K562 (cell line): ENCODE results near the gene GIPR. TPM values are rescaled to one million over a fixed set of nuclear protein-coding genes. Genes with fewer than 3 reads are reported as not detected.

Experiments
- ATAC-seq: fragments of 200-7000 bp; cut with Tn5 transposase; 3 replicates; pipeline ENCODE4 v1.9.1; 2020; ENCODE audit warnings: moderate library complexity
- BruUV-seq: library from RNA; stranded (reverse); fragments of 400-500 nt; replicated peaks from 2 replicates; lab custom pipeline; 2021; lab: Mats Ljungman, UMichigan
- CTCF ChIA-PET: fragments of 300-600 bp; formaldehyde crosslinking; extraction: SDS; loops from one replicate; lab custom pipeline; 2021; ENCODE audit warnings: low intra/inter-chr PET ratio; lab: Yijun Ruan, JAX
- POLR2A ChIA-PET: fragments of 300-600, 350-650 bp; sonication (Branson Sonifier 250); formaldehyde crosslinking; extraction: SDS; loops from one replicate; lab custom pipeline; 2021; ENCODE audit warnings: antibody characterized with exemption, inconsistent platforms; lab: Yijun Ruan, JAX
- DNase-seq, 4 experiments: peaks; one replicate each; pipeline versions ENCODE4 v3.0.0 to v3.0.0-alpha.2; 2011 to 2018; ENCODE audit warnings: low spot score in 3 of 4, mixed read lengths in 3 of 4; ENCODE audit errors: extremely low read depth in 1 of 4
- FAIRE-seq: peaks from 2 replicates; lab custom pipeline; 2011; peaks lifted over from hg19 to GRCh38; lab: Jason Lieb, UNC
- H2AFZ ChIP-seq: 2 replicates; pipeline ENCODE4 v1.6.0; 2011; ENCODE audit warnings: low read depth, low read length, control low read depth, inconsistent platforms
- H3K27ac ChIP-seq: fragments of 200-600 bp; 3 replicates; pipeline ENCODE4 v1.8.0; 2011; ENCODE audit warnings: low read depth, mild to moderate bottlenecking, control low read depth, inconsistent platforms, low read length, moderate library complexity, mixed read lengths; ENCODE audit errors: extremely low read depth
- H3K27me3 ChIP-seq, 2 experiments: fragments of 300-600 bp in 1 of 2; 2 replicates in 1 of 2; 3 replicates in 1 of 2; pipeline versions ENCODE4 v1.6.0 to v1.8.0; 2011; ENCODE audit warnings: inconsistent platforms in 2 of 2, low read length in 2 of 2, mild to moderate bottlenecking in 1 of 2, mixed read lengths in 1 of 2, moderate library complexity in 1 of 2; ENCODE audit not compliant: control insufficient read depth in 2 of 2, insufficient read depth in 2 of 2
- H3K36me3 ChIP-seq: fragments of 300-600 bp; 3 replicates; pipeline ENCODE4 v1.8.0; 2011; ENCODE audit warnings: mild to moderate bottlenecking, low read length, inconsistent platforms; ENCODE audit not compliant: control insufficient read depth, insufficient read depth
- H3K4me1 ChIP-seq, 2 experiments: fragments of 200-600 bp in 1 of 2; replicated peaks in 1 of 2; 2 replicates in 1 of 2; 3 replicates in 1 of 2; pipeline versions ENCODE4 v1.5.1 to v1.8.0; 2011; ENCODE audit warnings: inconsistent platforms in 2 of 2, low read length in 2 of 2, mild to moderate bottlenecking in 1 of 2, mixed read lengths in 1 of 2, moderate library complexity in 1 of 2; ENCODE audit not compliant: control insufficient read depth in 2 of 2, insufficient read depth in 2 of 2
- H3K4me2 ChIP-seq: 2 replicates; pipeline ENCODE4 v1.6.1; 2011; ENCODE audit warnings: low read length, control low read depth, inconsistent platforms, mixed read lengths; ENCODE audit not compliant: insufficient read depth
- H3K4me3 ChIP-seq: fragments of 200-600 bp; sonication (generic), shearing (Covaris generic); 2 replicates; pipeline ENCODE4 v1.5.1; 2016; ENCODE audit warnings: control low read depth, inconsistent platforms
- H3K79me2 ChIP-seq: fragments of 200-600 bp; 3 replicates; pipeline ENCODE4 v1.8.0; 2011; ENCODE audit warnings: low read length, inconsistent platforms; ENCODE audit not compliant: control insufficient read depth, insufficient read depth
- H3K9ac ChIP-seq, 2 experiments: 2 replicates each; pipeline versions ENCODE4 v1.6.0 to v1.6.1; 2011; ENCODE audit warnings: low read depth in 2 of 2, low read length in 2 of 2, control low read depth in 1 of 2, inconsistent platforms in 1 of 2, mild to moderate bottlenecking in 1 of 2, mixed read lengths in 1 of 2; ENCODE audit not compliant: insufficient read depth in 1 of 2
- H3K9me1 ChIP-seq: one replicate; pipeline ENCODE4 v1.6.0; 2011; ENCODE audit warnings: inconsistent platforms, mild to moderate bottlenecking, low read length, moderate library complexity; ENCODE audit not compliant: control insufficient read depth, insufficient read depth
- H3K9me3 ChIP-seq: replicated peaks from 2 replicates; pipeline ENCODE4 v1.5.1; 2011; ENCODE audit warnings: low read depth, low read length, inconsistent platforms; ENCODE audit not compliant: control insufficient read depth, insufficient read depth
- H4K20me1 ChIP-seq: replicated peaks from 2 replicates; pipeline ENCODE4 v1.6.1; 2011; ENCODE audit warnings: low read length, inconsistent platforms, mixed read lengths; ENCODE audit not compliant: control insufficient read depth, insufficient read depth
- BCOR ChIP-seq: fragments of 450-650 bp; IDR thresholded peaks from 2 replicates; pipeline ENCODE4 v1.6.1; 2016
- EGR1 ChIP-seq: fragments of 450-650 bp; conservative IDR thresholded peaks from 2 replicates; pipeline ENCODE4 v1.6.1; 2017; ENCODE audit warnings: mild to moderate bottlenecking
- HCFC1 ChIP-seq: IDR thresholded peaks from 2 replicates; pipeline ENCODE4 v1.6.1; 2012; ENCODE audit warnings: low read depth, low read length, improper control_type of control experiment
- HMBOX1 ChIP-seq: sonication (generic); IDR thresholded peaks from 2 replicates; pipeline ENCODE4 v1.6.1; 2016
- KDM1A ChIP-seq, 2 experiments: fragments of 450-650 bp; IDR thresholded peaks; 2 replicates each; pipeline ENCODE4 v1.6.1; 2016; ENCODE audit warnings: mild to moderate bottlenecking in 2 of 2
- PRDM10 ChIP-seq: fragments of 450-650 bp; IDR thresholded peaks from 2 replicates; pipeline ENCODE4 v1.6.1; 2018; ENCODE audit not compliant: partially characterized antibody
- RBM25 ChIP-seq: fragments of 200-400 bp; formaldehyde crosslinking; IDR thresholded peaks from 2 replicates; pipeline ENCODE4 v1.6.1; 2018; ENCODE audit warnings: low read length, low read depth, moderate library complexity; ENCODE audit not compliant: severe bottlenecking
- ZEB2 ChIP-seq: fragments of 450-650 bp; IDR thresholded peaks from 2 replicates; pipeline ENCODE4 v1.6.1; 2016
- ZFX ChIP-seq: sonication (generic); formaldehyde crosslinking; IDR thresholded peaks from 2 replicates; pipeline ENCODE4 v1.8.0; 2022; ENCODE audit warnings: mild to moderate bottlenecking, missing genetic modification reagents, moderate library complexity
- ZNF57 ChIP-seq: fragments of 450-650 bp; formaldehyde crosslinking; IDR thresholded peaks from 2 replicates; pipeline ENCODE4 v1.4.0; 2020; ENCODE audit warnings: mild to moderate bottlenecking, moderate library complexity
- WGBS: fragments of 100-300 bp; shearing (Covaris generic); methylation state at CpG from one replicate; pipeline ENCODE4 v1.1.6; 2016; ENCODE audit warnings: low coverage, mixed read lengths; ENCODE audit not compliant: insufficient coverage; ENCODE audit errors: missing lambda C conversion rate; 5-methylcytosine and 5-hydroxymethylcytosine counted together
- in situ Hi-C: fragments of 300-500 bp; cut with MboI; formaldehyde crosslinking; loops from 4 replicates; pipeline ENCODE4 v1.15.0; 2018; ENCODE audit warnings: inconsistent platforms, mixed read lengths
- intact Hi-C: fragments of 100-400 bp; cut with micrococcal nuclease; formaldehyde crosslinking; loops from 2 replicates; pipeline ENCODE4 v1.14.2; 2022
- polyA plus RNA-seq, 8 experiments: library from polyadenylated mRNA; depleted of rRNA in 4 of 8; stranded (reverse) in 5 of 8; unstranded in 3 of 8; fragments of >200 nt; fragmentation: Nextera tagmentation in 2 of 8; fragmentation: Illumina TruSeq in 1 of 8; extraction: Ambion mirVana in 2 of 8; extraction: Trizol in 1 of 8; gene quantifications; 2 replicates each; pipeline versions ENCODE4 v1.2.1 to v1.2.3, GENCODE V29; 2011 to 2014; ENCODE audit warnings: inconsistent platforms in 1 of 8, missing spikeins in 1 of 8
- total RNA-seq, 7 experiments: library from RNA; depleted of rRNA in 6 of 7; stranded (reverse); fragments of >200 nt in 6 of 7; fragmentation: Illumina TruSeq in 2 of 7; extraction: Trizol in 2 of 7; gene quantifications; 2 replicates each; pipeline versions ENCODE4 v1.2.1 to v1.2.3, GENCODE V29; 2011 to 2021; ENCODE audit warnings: low replicate concordance in 1 of 7
- TF ChIP-seq, protein P1 (sequence below): sonication (generic); formaldehyde crosslinking; IDR thresholded peaks from 2 replicates; pipeline ENCODE4 v1.8.0; 2022; ENCODE audit warnings: mild to moderate bottlenecking, missing genetic modification reagents
- TF ChIP-seq, protein P2 (sequence below): fragments of 450-650 bp; formaldehyde crosslinking; IDR thresholded peaks from 2 replicates; pipeline ENCODE4 v1.4.0; 2020; ENCODE audit warnings: mild to moderate bottlenecking, moderate library complexity

GIPR gene
- total and polyA plus RNA-seq, 9 of the 15 experiments (the other 6 are each of a cell fraction or from before 2014, with no cell fraction given): 2.2 to 26.8 (median 12.7) TPM

DNA sequence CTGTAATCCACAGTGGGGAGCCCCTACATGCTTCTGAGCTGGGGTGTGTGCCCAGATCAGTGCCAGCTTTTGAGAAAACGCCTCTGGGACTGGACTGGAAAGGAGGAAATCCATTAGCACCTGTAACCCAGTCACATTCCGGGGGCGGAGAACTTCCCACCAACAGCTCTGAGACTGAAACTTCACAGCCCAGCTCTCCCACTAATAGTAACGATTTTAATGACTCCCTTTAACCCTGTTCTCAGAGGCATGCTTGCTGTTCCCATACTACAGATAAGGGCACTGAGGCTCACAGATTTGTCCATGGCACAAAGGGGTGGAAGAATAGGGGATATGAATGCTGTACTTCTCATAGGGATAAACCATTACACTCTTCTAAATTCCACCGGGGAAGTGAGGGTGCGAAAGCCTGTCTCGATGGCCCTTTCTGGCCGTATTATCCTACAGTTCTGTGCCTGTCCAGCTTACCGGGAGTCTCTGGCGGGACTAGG, 61.8 kb downstream of the GIPR start:
- Histone ChIP-seq H3K27ac (peak overlapping the region; percentile 74), H3K9me3 (no peaks in the 10 kb centered on the region), H2AFZ (no peak overlapping the region), H3K36me3 (peaks cover 11% of the 10 kb centered on the region; the same call in 1 of the 3 replicates), H3K79me2 (peaks cover 59% of the 10 kb centered on the region), H3K4me2 (peak overlapping the region; percentile 96), H3K9me1 (no peaks in the 10 kb centered on the region), H3K9ac (peak overlapping the region; percentile 87 to 95), H3K4me1 (peaks cover 13 to 38% of the 10 kb centered on the region in 2 experiments), H3K27me3 (no peaks in the 10 kb centered on the region), H3K4me3 (peak overlapping the region; percentile 88), H4K20me1 (peaks cover 5% of the 10 kb centered on the region; the same call in 1 of the 2 replicates)
- ChIA-PET POLR2A (interaction anchor here (0.8 to 2.2 kb wide), 5 partner anchors 9 to 28 kb away, joined by 3 to 18 read pairs (median 6); no protein-coding TSS in a partner anchor), CTCF (no interaction called here)
- no peak; the same call in none of the 3 replicates for ATAC-seq
- FAIRE-seq: peak; percentile 70
- WGBS: 3% methylated on average over 10 of the region's 10 CpGs
- no peak for DNase-seq
- in situ Hi-C loops (no loop called here), intact Hi-C loops (no loop called here)
- TF ChIP-seq PRDM10: peak; percentile 84
- peak; percentile 93 for TF ChIP-seq RBM25
- TF ChIP-seq HCFC1: 0 out of 2 replicates have a peak, but pooled peaks have one; percentile 5
- TF ChIP-seq, protein P1, sequence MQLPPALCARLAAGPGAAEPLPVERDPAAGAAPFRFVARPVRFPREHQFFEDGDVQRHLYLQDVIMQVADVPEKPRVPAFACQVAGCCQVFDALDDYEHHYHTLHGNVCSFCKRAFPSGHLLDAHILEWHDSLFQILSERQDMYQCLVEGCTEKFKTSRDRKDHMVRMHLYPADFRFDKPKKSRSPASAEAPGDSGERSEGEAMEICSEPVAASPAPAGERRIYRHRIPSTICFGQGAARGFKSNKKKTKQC (CRISPR knock-in tag): no peak
- TF ChIP-seq ZFX (CRISPR knock-in tag): peak; percentile 42; the same call in 1 of the 2 replicates
- TF ChIP-seq, protein P2, sequence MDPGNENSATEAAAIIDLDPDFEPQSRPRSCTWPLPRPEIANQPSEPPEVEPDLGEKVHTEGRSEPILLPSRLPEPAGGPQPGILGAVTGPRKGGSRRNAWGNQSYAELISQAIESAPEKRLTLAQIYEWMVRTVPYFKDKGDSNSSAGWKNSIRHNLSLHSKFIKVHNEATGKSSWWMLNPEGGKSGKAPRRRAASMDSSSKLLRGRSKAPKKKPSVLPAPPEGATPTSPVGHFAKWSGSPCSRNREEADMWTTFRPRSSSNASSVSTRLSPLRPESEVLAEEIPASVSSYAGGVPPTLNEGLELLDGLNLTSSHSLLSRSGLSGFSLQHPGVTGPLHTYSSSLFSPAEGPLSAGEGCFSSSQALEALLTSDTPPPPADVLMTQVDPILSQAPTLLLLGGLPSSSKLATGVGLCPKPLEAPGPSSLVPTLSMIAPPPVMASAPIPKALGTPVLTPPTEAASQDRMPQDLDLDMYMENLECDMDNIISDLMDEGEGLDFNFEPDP (CRISPR knock-in tag): no peak
- peak; percentile 70 for TF ChIP-seq EGR1
- TF ChIP-seq ZEB2: no peak
- 0 out of 2 replicates have a peak, but pooled peaks have one; percentile 66 for TF ChIP-seq BCOR
- TF ChIP-seq ZNF57 (CRISPR knock-in tag): no peak
- peak; percentile 68 to 81 for TF ChIP-seq KDM1A (IDR thresholded peaks at IDR 0.05)
- TF ChIP-seq HMBOX1: peak; percentile 65; the same call in 1 of the 2 replicates
- TSS peak; percentile 68 for BruUV-seq
